HG03066 (cell line): Measurements from ENCODE around the gene EYS.
"Not testable (repeated sequence)": the region's sequence is repeated elsewhere in the genome, so short reads cannot be mapped to it uniquely, and the experiment has no call there.

Experiments
- ATAC-seq: cut with Tn5 transposase; IDR thresholded peaks from one replicate; pipeline ENCODE4 v1.9.1; 2021; ENCODE audit warnings: low read depth; ENCODE audit not compliant: unreplicated experiment

The EYS gene

GRCh38 chr6:65117817-65118409, 589.1 kb downstream of the EYS start:
- peak; percentile 77 for ATAC-seq

GRCh38 chr6:65116326-65116725, 590.7 kb downstream of the EYS start:
- ATAC-seq, result no peak

GRCh38 chr6:65113581-65113980, 593.4 kb downstream of the EYS start:
- ATAC-seq, result no peak

- ATAC-seq, result no peak
These were observed 594.6 kb downstream of the EYS start for GRCh38 chr6:65112435-65112834.

GRCh38 chr6:65110031-65110430, 597.0 kb downstream of the EYS start:
- ATAC-seq, result no peak

- no peak for ATAC-seq
These were observed 608.7 kb downstream of the EYS start for GRCh38 chr6:65098349-65098748.

- ATAC-seq, result no peak
These were observed 615.5 kb downstream of the EYS start for GRCh38 chr6:65091561-65091960.

- no peak for ATAC-seq
These were observed 618.5 kb downstream of the EYS start for GRCh38 chr6:65088575-65088974.

GRCh38 chr6:65081756-65082155, 625.3 kb downstream of the EYS start:
- no peak for ATAC-seq

GRCh38 chr6:65075705-65076230, 631.3 kb downstream of the EYS start:
- no peak for ATAC-seq

GRCh38 chr6:65072500-65072899, 634.5 kb downstream of the EYS start:
- ATAC-seq, result no peak

- ATAC-seq, result no peak
These were observed 635.5 kb downstream of the EYS start for GRCh38 chr6:65071480-65071879.

- ATAC-seq, result no peak
These were observed 642.2 kb downstream of the EYS start for GRCh38 chr6:65064844-65065243.

GRCh38 chr6:65059568-65059967, 647.5 kb downstream of the EYS start:
- ATAC-seq, result no peak

GRCh38 chr6:65055545-65055944, 651.5 kb downstream of the EYS start:
- no peak for ATAC-seq

GRCh38 chr6:65052626-65053025, 654.4 kb downstream of the EYS start:
- no peak for ATAC-seq

- no peak for ATAC-seq
These were observed 661.2 kb downstream of the EYS start for GRCh38 chr6:65045801-65046200.

- no peak for ATAC-seq
These were observed 693.0 kb downstream of the EYS start for GRCh38 chr6:65014006-65014405.

GRCh38 chr6:65006788-65007187, 700.2 kb downstream of the EYS start:
- ATAC-seq, result no peak

- no peak for ATAC-seq
These were observed 702.7 kb downstream of the EYS start for GRCh38 chr6:65004283-65004682.

- ATAC-seq, result not testable (repeated sequence)
These were observed 704.1 kb downstream of the EYS start for GRCh38 chr6:65002882-65003281.

GRCh38 chr6:65000815-65001214, 706.2 kb downstream of the EYS start:
- ATAC-seq, result no peak

- ATAC-seq, result no peak
These were observed 708.8 kb downstream of the EYS start for GRCh38 chr6:64998204-64998603.
